Upper lobe of right lung (tissue), 1 donor: Measurements from ENCODE around the gene PSME3. TPM values are rescaled to one million over a fixed set of nuclear protein-coding genes. Genes with fewer than 3 reads are reported as not detected.

Source experiments
- ATAC-seq: fragments of 200-7000 bp; cut with Tn5 transposase; one replicate; pipeline ENCODE4 v1.9.1; 2020; ENCODE audit warnings: mild to moderate bottlenecking, moderate library complexity
- DNase-seq: peaks from one replicate; pipeline ENCODE4 v3.0.0-alpha.2; 2020
- H3K27ac ChIP-seq: fragments of 200-600 bp; one replicate; pipeline ENCODE4 v1.8.0; 2022
- H3K27me3 ChIP-seq: fragments of 200-600 bp; one replicate; pipeline ENCODE4 v1.8.0; 2022; ENCODE audit warnings: mild to moderate bottlenecking
- H3K36me3 ChIP-seq: fragments of 200-600 bp; one replicate; pipeline ENCODE4 v1.8.0; 2022
- H3K4me1 ChIP-seq: fragments of 200-600 bp; one replicate; pipeline ENCODE4 v1.8.0; 2022
- H3K4me3 ChIP-seq: fragments of 200-600 bp; one replicate; pipeline ENCODE4 v1.8.0; 2022; ENCODE audit warnings: mild to moderate bottlenecking
- H3K9me3 ChIP-seq: fragments of 200-600 bp; one replicate; pipeline ENCODE4 v1.8.0; 2022
- intact Hi-C: fragments of 100-400 bp; cut with DNase I; formaldehyde crosslinking; loops from one replicate; pipeline ENCODE4 v1.11.0; 2022
- total RNA-seq: library from RNA; stranded (reverse); fragmentation: NEBNext Ultra II Directional; extraction: Animal tissue kit (Norgen Biotek cat#: 25700); gene quantifications from one replicate; pipeline ENCODE4 v1.2.1, GENCODE V29; 2021
- TF ChIP-seq, protein P1 (sequence below): fragments of 200-600 bp; IDR thresholded peaks from one replicate; pipeline ENCODE4 v1.8.0; 2022; ENCODE audit warnings: antibody characterized with exemption
- donor health status: DM: no; HTN: yes; CAD: no; lungs with severe emphysema.

Gene PSME3
- total RNA-seq, 1 donor from 2014 or later = 89.4 TPM

DNA sequence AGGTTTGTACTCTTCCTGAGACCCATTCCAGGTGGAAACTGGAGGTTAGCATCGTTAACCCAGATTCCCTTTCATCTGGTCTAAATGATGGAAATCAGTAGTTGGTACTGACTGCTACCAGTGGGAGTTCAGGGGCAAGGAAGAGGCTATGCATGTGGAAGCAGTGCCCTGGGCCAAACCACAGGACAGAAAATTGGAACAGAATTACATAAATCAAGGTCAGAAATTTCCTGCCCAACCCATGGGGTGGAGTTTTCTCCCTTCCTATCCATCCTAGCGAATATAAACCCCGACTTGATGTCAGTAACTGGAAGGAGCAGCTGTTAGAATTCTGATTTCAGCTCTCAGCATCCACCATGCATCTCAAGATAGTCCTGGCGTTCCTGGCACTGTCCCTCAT is 11.1 kb downstream of the PSME3 start, which contains the start of gene AOC2:
Gene AOC2, plus strand, starts transcription at position 310 of the 400 bp plus-strand sequence. Its CDS starts 47 bp downstream, at position 357.
- TF ChIP-seq, protein P1, sequence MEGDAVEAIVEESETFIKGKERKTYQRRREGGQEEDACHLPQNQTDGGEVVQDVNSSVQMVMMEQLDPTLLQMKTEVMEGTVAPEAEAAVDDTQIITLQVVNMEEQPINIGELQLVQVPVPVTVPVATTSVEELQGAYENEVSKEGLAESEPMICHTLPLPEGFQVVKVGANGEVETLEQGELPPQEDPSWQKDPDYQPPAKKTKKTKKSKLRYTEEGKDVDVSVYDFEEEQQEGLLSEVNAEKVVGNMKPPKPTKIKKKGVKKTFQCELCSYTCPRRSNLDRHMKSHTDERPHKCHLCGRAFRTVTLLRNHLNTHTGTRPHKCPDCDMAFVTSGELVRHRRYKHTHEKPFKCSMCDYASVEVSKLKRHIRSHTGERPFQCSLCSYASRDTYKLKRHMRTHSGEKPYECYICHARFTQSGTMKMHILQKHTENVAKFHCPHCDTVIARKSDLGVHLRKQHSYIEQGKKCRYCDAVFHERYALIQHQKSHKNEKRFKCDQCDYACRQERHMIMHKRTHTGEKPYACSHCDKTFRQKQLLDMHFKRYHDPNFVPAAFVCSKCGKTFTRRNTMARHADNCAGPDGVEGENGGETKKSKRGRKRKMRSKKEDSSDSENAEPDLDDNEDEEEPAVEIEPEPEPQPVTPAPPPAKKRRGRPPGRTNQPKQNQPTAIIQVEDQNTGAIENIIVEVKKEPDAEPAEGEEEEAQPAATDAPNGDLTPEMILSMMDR = no peak
- H3K27ac ChIP-seq = peak within 1 kb of the TSS; percentile 44
- no peaks in the 10 kb centered on the region for H3K9me3 ChIP-seq
- H3K27me3 ChIP-seq = no peaks in the 10 kb centered on the region
- H3K36me3 ChIP-seq = peaks cover 65% of the 10 kb centered on the region
- H3K4me1 ChIP-seq = peaks cover 20% of the 10 kb centered on the region
- no peak for ATAC-seq
- no peak within 1 kb of the TSS for H3K4me3 ChIP-seq
- intact Hi-C loops = loop anchor here (5.0 kb wide), 1 partner anchor 93 kb away; no protein-coding TSS in a partner anchor
- no peak for DNase-seq

DNA sequence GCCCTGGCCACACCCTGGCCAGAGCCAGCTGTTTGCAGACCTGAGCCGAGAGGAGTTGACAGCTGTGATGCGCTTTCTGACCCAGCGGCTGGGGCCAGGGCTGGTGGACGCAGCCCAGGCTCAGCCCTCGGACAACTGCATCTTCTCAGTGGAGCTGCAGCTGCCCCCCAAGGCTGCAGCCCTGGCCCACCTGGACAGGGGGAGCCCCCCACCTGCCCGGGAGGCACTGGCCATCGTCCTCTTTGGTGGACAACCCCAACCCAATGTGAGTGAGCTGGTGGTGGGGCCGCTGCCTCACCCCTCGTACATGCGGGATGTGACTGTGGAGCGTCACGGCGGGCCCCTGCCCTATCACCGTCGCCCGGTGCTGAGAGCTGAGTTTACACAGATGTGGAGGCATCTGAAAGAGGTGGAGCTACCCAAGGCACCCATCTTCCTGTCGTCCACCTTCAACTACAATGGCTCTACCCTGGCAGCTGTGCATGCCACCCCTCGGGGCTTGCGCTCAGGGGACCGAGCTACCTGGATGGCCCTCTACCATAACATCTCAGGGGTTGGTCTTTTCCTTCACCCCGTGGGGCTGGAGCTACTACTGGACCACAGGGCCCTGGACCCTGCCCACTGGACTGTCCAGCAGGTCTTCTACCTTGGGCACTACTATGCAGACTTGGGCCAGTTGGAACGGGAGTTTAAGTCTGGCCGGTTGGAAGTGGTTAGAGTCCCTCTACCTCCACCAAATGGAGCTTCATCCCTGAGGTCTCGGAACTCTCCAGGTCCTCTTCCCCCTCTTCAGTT is 11.8 kb downstream of the PSME3 start:
- H3K36me3 ChIP-seq = peaks cover 58% of the 10 kb centered on the region
- intact Hi-C loops = loop anchor here (5.0 kb wide), 1 partner anchor 92 kb away; no protein-coding TSS in a partner anchor
- no peaks in the 10 kb centered on the region for H3K27me3 ChIP-seq
- H3K4me3 ChIP-seq = no peak overlapping the region
- peak overlapping the region; percentile 27 for H3K27ac ChIP-seq
- H3K9me3 ChIP-seq = no peaks in the 10 kb centered on the region
- no peak for ATAC-seq
- TF ChIP-seq, protein P1 = no peak
- peaks cover 26% of the 10 kb centered on the region for H3K4me1 ChIP-seq
- no peak for DNase-seq

DNA sequence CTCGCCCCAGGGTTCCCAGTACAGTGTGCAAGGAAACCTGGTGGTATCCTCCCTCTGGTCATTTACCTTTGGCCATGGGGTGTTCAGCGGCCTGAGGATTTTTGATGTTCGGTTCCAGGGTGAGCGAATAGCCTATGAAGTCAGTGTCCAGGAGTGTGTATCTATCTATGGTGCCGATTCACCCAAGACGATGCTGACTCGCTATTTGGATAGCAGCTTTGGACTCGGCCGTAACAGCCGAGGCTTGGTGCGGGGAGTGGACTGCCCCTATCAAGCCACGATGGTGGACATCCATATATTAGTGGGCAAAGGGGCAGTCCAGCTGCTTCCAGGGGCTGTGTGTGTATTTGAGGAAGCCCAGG is 12.3 kb downstream of the PSME3 start:
- Histone ChIP-seq H3K4me3 (no peak overlapping the region), H3K36me3 (peaks cover 52% of the 10 kb centered on the region), H3K9me3 (no peaks in the 10 kb centered on the region), H3K27me3 (no peaks in the 10 kb centered on the region), H3K4me1 (peaks cover 32% of the 10 kb centered on the region), H3K27ac (peak overlapping the region; percentile 27)
- intact Hi-C loops = no loop called here
- ATAC-seq (no peak), DNase-seq (no peak)
- TF ChIP-seq, protein P1 = no peak

DNA sequence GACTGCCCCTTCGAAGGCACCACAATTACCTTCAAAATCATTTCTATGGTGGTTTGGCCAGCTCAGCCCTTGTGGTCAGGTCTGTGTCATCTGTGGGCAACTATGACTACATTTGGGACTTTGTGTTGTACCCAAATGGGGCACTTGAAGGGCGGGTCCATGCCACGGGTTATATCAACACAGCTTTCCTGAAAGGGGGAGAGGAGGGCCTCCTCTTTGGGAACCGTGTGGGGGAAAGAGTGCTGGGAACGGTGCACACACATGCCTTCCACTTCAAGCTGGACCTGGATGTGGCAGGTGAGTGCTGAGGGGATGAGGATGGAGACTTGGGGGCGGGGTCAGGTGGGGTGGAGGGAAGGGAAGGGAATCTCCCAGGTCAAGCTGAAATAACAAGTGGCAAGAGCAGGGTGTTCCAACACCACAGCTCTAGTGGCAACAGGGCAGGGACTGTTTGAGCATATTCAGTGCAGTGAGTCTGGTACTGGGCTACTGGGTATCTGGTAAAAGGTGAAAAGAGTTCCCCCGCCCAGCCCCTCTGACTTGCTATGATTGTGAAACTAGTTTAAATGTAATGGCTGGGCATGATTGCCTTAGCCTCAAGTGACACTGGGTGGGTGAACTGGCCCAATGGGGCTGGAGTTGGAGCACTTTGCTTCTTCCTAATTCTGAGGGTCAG is 12.9 kb downstream of the PSME3 start:
- peak overlapping the region; percentile 27 for H3K27ac ChIP-seq
- H3K4me3 ChIP-seq = no peak overlapping the region
- intact Hi-C loops = no loop called here
- H3K27me3 ChIP-seq = no peaks in the 10 kb centered on the region
- peaks cover 47% of the 10 kb centered on the region for H3K36me3 ChIP-seq
- DNase-seq (no peak), ATAC-seq (peak; percentile 67)
- no peaks in the 10 kb centered on the region for H3K9me3 ChIP-seq
- peaks cover 32% of the 10 kb centered on the region for H3K4me1 ChIP-seq
- TF ChIP-seq, protein P1 = no peak

DNA sequence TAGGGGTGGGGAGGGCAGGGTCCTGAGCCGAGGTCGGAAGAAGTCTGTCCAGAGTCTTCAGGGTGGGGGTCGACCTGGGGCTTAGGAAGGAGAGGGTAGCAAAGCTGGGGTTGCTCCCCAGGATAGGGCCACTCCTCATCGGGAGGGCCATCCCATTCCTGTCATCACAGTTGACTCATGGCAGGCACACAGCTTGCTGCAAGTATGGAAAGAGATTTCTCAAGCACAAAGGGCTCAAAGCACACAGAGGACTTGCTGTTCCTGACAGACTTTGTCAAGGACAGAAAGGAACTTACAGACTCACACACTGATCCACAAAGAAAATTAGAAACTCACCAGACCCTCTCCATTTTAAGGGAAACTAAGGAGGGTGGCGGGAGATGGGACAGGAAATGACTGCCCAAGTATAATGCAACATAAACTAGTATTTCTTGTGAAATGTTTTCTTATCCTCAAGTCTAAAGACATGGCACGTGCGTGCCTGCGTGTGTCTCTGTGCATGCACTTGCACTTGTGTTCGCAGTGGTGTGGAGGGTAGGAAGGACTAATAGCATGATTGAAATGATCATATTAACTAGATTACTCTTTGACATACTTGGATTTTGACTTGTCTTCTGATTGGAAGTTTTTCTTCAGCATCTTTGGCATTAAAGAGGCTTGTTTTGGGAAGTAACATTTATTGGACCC is 13.5 kb downstream of the PSME3 start:
- Histone ChIP-seq H3K27me3 (no peaks in the 10 kb centered on the region), H3K36me3 (peaks cover 40% of the 10 kb centered on the region), H3K4me1 (peaks cover 32% of the 10 kb centered on the region), H3K4me3 (no peak overlapping the region), H3K9me3 (no peaks in the 10 kb centered on the region), H3K27ac (peak overlapping the region; percentile 27)
- no peak for DNase-seq
- ATAC-seq = peak; percentile 54
- intact Hi-C loops = no loop called here
- TF ChIP-seq, protein P1 = no peak
